IPS DF 4.7 (cell line): Measurements from ENCODE around the gene CCR4.
"Not testable (repeated sequence)": the region's sequence is repeated elsewhere in the genome, so short reads cannot be mapped to it uniquely, and the experiment has no call there.

Source experiments
- DNase-seq: peaks from one replicate; pipeline ENCODE4 v3.0.0-alpha.2; 2013; ENCODE audit warnings: low spot score; ENCODE audit errors: extremely low read depth

CCR4 gene

DNA sequence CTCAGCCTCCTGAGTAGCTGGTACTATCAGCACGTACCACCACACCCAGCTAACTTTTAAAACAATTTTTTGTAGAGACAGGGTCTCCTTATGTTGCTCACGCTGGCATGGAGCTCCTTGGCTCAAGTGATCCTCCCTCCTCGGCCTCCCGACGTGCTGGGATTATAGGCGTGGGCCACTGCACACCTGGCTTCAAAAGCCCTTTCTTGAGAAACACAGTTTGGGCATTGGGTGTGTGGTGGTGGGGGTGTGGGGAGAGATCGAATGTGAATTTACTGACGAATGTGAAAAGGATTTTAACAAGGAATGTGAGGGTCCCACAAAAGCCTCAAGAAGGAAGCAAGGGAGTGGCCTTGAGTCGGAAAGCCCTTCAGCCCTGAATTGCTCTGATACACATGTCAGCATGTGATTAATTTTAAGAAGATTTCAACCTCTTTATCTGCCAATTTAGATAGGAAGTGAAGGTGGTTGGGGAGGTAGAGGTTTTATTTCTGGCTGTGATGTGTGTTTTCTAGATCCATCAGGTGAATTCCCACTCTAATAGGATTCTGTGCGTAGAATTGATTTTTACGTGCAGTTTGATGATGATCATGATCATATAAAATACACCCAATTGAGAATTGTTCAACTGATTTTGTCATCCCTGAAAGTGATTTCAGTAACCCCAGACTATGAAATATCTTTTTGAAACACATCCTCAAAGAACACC, 1.1 kb downstream of the CCR4 start:
- DNase-seq: no peak

DNA sequence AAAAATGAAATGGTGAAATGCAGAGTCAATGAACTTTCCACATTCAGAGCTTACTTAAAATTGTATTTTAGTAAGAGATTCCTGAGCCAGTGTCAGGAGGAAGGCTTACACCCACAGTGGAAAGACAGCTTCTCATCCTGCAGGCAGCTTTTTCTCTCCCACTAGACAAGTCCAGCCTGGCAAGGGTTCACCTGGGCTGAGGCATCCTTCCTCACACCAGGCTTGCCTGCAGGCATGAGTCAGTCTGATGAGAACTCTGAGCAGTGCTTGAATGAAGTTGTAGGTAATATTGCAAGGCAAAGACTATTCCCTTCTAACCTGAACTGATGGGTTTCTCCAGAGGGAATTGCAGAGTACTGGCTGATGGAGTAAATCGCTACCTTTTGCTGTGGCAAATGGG, 3.1 kb downstream of the CCR4 start:
- DNase-seq: no peak

DNA sequence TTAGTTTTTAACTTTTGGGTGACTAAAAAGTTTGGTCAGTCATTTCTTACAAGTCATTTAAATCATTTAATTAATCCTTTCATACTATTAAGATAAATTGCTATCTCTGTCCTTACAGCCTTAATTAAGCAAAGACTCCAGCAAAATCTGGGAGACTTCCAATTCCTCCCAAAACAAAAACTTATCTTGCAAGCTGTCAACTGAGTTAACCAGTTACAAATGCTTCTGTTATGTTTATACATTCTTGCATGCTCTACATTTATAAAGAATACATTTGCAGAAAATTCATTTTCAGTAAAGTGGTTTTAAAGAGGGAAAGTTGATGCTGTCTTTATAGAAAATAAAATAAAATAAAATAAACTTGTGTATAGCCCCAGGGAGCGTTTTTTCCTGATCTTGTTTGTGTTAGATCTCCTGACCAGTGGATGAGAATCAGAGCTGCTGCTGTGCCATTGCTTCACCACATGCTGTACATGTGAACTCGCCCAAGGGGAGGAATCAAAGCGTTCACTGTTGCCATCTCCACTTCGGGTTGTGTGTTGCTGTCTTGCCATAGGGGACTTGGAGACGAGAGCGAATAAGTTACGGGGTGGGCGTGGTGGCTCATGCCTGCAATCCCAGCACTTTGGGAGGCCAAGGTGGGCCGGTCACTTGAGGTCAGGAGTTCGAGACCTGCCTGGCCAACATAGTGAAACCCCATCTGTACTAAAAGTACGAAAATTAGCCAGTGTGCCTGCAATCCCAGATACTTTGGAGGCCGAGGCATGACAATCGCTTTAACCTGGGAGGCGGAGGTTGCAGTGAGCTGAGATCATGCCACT, 5.5 kb downstream of the CCR4 start:
- no peak for DNase-seq

DNA sequence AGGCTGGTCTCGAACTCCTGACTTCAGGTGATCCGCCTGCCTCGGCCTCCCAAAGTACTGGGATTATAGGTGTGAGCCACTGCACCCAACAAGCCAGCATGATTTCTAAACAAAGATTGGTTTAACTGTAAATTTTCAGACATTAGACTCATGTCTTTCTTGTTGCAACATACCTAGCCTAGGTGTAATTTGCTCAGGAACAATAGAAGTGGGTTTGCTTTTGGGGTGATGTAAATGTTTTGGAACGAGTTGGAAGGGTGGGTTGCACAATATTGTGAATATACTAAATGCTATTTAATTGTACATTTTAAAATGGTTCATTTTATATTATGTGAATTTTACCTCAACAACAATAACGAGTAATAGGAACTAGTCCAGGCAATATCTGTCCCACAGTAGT, 7.1 kb downstream of the CCR4 start:
- no peak for DNase-seq

DNA sequence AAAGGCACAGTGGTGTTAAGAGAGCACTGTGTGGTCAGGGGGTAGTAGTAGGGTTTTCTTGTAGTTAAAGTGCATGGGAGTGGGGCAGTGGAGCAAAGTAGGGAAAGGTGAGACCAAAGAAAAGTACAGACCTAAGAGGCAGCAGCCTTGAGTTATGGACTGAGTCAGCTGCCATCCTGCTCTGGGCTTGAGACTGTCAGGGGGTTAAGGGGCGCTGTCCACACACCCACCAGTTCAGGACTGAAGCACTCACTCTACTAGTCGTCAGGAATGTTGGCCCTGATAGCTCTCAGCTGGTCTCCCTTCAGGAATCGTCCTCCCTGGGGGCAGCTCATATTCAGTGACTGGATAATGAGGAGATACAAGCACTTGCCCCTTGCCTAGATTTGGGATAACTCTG, 7.9 kb downstream of the CCR4 start:
- no peak for DNase-seq

DNA sequence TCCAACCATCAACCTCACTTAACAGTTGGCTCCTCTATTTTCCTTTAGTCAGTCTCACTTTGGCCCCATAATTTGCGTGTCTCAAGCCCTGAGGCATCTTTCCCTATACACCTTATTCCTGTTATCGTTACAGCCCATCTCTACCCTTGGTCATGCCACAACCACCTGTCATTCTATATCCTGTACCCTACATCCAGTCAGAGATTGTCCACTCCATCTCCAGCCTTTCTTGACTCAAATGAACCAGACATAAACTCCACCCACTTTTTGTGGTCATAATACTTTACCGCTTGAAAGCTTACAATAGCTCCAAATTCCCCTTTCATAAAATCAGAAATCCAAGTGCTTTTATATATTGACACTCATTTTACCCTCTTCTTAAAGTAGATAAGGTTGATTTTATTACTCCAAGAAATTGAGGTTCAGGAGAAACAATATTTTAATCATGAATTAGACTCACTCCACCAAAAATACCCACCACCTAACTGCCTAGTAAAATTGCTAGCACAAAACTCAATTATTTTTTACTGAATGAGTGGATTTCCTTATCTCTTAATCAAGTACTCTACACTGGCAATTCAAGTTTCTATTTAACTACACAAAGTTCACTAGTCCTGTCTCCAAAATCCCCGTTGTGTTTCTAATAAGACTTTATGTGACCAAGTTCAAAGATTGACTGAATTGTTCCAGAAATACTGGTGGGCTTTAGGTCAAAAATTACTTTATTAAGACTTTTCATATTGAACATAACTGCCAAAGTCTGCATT, 9.1 kb downstream of the CCR4 start:
- DNase-seq: no peak

DNA sequence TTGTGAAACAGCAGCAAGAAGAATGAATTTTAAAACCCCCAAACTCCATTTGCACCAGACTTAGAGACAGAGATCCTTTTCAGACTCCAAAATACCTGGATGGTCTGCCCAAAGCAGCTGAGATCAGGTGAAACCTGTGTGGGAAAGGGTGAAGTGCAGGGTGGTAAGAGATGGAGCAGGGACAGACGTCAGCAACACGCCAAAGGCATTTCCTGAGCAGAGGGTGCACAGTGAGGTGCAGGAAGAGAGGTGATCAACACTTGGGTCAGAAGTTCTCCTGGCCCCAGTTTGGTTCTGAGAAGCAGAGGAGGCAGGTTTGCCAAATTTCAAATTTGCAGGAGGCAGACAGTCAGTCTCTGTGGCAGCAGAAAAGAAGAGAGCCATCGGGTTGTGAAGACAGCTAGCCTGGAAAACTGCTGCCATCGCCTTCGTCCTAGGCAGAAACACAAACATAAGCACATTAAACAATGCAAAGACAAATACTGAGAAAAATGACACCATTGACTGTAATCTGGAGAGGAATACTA, 9.8 kb downstream of the CCR4 start:
- no peak for DNase-seq

DNA sequence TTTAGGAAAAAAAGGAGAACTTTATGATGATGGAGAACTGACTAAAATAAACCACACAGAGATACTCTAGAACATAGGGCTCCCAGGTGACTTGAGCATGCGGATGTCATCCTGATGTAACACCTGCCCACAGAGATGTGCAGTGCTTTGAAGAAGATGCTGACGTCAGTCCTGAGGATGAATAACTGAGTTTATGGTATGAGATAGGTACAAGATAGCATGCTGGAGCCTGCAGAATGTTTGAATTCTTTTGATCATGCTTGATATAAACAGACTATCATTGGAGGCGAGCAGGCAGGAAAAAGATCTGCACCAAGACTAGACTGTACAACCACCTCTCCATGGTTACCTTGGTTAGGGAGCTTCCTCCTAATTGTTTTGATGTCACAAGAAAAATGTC, 12.4 kb downstream of the CCR4 start:
- no peak for DNase-seq

DNA sequence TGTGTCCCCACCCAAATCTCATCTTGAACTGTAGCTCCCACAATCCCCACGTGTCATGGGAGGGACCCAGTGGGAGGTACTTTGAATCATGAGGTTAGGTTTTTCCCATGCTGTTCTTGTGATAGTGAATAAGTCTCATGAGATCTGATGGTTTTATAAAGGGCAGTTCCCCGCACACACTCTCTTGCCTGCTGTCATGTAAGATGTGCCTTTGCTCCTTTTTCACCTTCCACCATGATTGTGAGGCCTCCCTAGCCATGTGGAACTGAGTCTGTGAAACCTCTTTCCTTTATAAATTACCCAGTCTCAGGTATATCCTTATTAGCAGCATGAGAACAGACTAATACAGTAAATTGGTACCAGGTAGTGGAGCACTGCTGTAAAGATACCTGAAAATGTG, 13.3 kb downstream of the CCR4 start:
- DNase-seq: not testable (repeated sequence)

DNA sequence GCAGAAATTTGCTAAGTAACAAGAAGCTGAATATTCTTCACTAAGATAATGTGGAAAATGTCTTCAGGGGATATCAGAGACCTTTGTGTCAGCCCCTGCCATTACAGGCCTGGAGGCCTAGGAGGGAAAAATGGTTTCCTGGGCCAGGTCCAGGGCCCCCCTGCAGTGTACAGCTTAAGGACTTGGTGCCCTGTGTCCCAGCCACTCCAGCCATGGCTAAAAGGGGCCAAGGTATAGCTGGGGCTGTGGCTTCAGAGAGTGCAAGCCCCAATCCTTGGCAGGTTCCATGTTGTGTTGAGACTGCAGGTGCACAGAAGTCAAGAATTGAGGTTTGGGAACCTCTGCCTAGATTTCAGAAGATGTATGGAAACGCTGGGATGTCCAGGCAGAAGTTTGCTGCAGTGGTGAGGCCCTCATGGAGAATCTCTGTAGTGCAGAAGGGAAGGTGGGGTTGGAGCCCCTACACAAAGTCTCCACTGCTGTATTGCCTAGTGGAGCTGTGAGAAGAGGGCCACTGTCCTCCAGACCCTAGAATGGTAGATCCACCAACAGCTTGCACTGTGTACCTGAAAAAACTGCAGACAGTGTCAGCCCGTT, 14.3 kb downstream of the CCR4 start:
- DNase-seq: not testable (repeated sequence)

DNA sequence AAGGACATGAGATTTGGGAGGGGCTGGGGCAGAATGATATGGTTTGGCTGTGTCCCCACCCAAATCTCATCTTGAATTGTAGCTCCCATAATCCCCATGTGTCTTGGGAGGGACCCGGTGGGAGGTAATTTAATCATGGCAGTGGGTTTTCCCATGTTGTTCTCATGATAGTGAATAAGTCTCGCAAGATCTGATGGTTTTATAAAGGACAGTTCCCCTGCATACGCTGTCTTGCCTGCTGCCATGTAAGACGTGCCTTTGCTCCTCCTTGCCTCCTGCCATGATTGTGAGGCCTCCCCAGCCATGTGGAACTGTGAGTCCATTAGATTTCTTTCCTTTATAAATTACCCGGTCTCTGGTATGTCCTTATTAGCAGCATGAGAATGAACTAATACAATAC, 15.2 kb downstream of the CCR4 start:
- DNase-seq: not testable (repeated sequence)

DNA sequence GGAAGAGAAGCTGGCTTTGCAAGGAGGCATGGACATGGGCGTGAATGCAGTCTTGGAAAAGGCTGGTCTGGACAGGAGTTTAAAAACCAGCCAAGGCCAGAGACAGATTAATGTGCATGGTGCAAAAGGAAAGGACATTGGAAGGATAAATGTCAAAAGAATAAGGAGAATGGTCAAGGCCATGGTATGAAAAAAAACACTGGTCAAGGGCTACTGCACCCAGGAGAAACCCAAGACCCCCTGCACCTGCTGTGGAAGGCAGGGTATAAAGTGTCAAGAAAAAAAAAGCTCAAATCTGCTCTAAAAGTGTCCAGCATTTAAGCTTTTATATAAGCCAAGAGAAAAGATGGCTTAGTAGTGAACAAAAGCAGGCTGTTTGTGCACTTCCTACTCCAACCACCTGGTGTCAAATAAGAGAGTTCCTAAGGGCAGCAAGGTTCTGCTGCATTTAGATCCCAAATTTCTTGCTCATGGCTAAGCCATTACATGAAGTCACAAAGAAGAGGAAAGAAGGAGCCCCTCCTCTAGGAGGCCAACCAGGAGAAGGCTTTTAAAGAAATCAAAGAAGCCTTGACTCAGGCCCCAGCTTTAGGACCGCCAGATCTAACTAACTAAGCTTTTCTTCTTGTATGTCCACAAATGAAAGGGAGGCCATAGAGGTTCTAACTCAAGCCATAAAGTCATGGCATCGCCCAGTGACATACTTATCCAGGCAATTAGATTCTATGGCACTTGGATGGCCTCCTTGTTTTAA, 16.9 kb downstream of the CCR4 start:
- no peak for DNase-seq

DNA sequence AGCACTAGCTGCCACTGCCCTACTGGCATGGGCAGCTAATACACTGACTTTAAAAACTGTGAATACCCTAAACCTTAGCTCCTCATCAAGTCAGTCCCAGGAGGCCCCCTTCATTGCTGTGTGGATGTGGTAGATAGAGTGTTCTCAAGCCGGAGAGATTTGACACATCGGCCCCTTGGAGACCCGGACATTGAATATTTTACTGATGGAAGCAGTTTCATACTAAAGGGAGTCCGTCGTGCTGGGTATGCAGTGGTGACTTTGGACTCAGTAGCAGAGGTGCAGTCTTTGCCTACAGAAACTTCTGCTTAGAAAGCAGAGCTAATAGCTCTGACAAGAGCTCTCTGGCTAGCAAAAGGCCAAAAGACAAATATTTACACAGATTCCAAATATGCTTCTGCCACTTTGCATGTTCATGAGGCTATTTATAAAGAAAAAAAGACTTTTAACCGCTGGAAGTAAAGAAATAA, 17.5 kb downstream of the CCR4 start:
- no peak for DNase-seq

DNA sequence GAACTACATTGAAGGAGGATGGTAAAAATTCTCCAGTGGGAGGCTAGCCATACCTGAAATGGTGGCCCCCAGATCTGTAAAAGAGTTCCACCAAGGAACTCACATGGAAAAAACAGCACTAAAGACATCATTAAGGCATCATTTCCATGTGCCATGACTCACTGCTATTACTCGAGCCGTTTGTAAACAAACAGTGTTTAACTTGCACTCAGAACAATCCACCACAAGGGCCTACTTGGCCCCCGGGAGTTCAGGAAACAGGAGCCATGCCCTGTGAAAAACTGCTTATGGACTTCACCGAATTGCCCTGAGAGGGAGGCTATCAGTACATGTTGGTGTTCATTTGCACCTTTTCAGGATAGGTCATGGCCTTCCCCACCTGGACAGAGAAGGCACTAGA, 18.2 kb downstream of the CCR4 start:
- no peak for DNase-seq

DNA sequence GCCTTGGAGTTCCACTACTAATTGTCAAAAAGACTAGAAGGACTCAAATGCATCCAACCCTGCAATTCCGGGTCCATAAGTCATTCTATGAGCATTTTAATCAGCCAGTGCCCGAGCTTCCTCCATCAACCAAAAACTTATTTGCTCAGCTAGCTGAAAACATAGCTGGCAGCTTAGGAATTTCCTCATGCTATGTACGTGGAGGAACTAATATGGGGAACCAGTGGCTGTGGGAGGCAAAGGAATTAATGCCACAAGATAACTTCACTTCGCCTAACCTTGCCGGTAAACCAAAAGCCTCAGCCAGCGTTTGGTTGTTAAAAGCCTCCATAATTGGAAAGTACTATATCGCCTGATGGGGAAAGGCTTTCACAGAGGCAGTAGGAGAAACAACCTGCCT, 19.8 kb downstream of the CCR4 start:
- not testable (repeated sequence) for DNase-seq

DNA sequence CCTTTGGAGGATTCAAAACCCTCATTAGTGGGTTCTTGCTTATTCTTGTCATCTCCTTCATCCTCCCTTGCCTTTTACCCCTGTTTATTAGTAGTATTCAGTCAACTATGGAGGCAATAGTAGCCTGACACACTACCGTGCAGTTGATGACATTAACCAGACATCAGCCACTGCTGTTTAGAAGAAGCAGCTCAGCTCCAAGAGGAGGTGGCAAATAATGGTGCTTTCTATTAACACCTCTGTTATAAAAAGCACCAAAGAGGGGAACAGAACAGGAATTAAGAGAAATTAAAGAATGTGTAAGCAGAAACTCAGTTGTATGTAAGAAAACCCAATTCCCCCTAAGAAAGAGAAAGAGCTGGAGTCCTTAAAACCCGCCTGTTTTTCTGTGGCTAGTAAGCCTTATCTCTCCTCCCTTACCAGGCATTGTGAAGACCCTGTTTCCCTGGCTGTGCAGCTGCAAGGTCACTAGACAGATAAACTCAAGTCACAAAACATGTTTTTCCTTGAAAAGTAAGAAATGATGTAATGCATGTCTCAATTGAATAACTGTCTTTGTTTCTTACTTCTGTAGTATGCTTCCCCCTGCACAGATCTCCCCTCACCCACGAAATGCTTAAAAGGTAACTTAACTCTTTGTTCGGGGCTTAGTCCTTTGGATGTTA, 21.2 kb downstream of the CCR4 start:
- no peak for DNase-seq

DNA sequence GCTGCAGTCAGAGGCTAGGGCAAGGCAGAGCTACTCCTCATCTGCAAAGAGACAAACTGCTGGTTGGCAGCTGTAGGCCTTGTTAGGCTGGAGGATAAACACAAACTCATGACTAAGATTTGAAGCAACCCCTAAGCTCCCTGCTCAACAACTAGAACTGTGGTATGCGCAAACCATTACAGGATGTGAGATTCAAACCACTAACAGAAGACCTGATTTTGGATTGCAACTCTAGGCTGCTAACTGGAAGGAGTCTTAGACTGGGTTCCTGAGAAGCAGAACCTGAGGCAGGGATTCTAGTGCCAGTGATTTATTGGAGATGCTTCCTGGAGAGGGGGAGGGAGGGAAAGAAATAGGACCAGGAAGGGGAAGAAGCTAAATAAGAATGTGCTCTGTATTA, 22.5 kb downstream of the CCR4 start:
- no peak for DNase-seq

DNA sequence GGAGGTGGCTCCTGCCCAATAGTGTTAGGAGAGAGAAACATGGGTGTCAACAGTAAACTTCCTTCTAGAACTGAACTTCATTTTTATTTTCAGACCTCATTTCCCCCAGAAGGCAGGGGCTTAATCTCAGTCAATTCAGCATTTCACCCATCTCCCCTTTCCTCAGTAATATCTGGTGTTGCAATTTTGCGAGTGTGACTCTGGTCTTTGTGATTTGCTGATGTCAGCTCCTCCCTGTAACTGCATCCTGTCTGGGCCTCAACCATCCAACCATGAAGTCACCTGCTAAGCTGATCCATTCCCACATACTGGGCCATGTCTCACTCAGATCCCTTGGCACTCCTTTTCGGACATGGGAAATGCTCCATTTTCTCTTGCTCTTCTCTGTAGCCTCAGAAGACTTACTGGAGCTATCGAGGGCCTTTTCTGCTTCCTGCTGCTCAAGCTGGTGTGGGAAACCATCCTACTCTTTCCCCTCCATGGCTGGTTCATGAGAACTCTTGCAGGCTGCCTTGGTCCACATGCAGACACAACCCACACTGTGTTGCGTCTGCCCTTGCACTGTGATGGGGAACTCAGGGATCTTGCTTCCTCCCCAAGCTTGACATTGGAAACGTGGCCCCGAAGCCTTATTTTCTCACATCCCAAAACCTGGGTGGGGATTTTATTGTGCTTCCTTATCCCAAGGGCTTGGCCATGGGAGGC, 24.6 kb downstream of the CCR4 start:
- DNase-seq: no peak

DNA sequence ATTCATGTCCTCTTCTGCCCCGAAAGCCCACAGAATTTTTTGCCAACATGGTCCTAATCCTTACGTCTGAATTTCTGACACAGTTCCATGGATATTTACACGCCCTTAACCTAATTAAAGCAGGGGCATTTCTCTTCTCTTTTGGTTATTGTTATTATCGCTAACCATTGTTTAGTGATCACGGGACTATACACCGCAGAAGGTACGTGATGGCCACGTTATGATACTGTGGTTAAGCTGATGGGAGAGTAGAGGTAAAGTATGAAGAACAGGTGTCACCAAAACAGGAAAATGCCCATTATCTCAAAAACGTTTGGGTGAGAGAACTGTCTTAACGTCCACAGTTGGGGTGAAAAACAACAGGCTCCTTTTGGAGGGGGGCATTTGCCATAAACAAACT, 26.4 kb downstream of the CCR4 start:
- no peak for DNase-seq

DNA sequence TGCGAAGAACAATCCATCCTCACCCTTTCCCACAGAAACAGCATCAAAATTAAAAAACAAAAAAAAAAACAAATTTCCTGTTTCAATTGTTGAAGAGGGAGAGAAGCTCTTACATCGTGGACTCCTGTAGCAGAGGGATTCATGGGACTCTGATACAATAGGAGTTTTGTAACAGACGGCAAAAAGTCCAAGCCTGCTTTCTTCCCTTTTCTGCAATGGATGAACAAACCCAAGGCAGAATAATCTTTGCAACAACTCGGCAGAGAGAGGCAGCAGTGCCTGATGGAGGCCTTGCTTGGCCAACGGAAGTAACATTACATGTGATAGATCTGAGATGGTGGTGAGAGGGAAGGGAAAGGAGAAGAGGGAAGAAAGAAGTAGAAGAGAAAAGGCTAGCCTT, 26.9 kb downstream of the CCR4 start:
- DNase-seq: no peak
